GM23338 (cell line): ENCODE measurements around the gene HCRT. TPM values are rescaled to one million over a fixed set of nuclear protein-coding genes. Genes with fewer than 3 reads are reported as not detected.

ENCODE experiments used
- ATAC-seq: fragments of 200-7000 bp; cut with Tn5 transposase; 3 replicates; pipeline ENCODE4 v1.9.1; 2020
- DNase-seq: peaks from one replicate; pipeline ENCODE4 v3.0.0-alpha.2; 2015; ENCODE audit warnings: low spot score
- H2AFZ ChIP-seq: fragments of 200-600 bp; sonication (generic); 2 replicates; pipeline ENCODE4 v1.8.0; 2016; ENCODE audit warnings: antibody characterized with exemption, mild to moderate bottlenecking, moderate library complexity
- H3F3A ChIP-seq: fragments of 200-600 bp; sonication (generic); replicated peaks from 2 replicates; pipeline ENCODE4 v1.8.0; 2017; ENCODE audit warnings: antibody characterized with exemption, mixed run types, low read depth
- H3K27ac ChIP-seq: fragments of 200-600 bp; sonication (generic); 2 replicates; pipeline ENCODE4 v1.6.1; 2016; ENCODE audit warnings: low read depth
- H3K27me3 ChIP-seq: fragments of 200-600 bp; sonication (generic); 2 replicates; pipeline ENCODE4 v1.8.0; 2016; ENCODE audit warnings: mild to moderate bottlenecking, mixed run types, moderate library complexity; ENCODE audit not compliant: insufficient read depth
- H3K36me3 ChIP-seq: fragments of 200-600 bp; sonication (generic); 2 replicates; pipeline ENCODE4 v1.8.0; 2016; ENCODE audit warnings: mild to moderate bottlenecking; ENCODE audit not compliant: insufficient read depth
- H3K4me1 ChIP-seq: fragments of 200-600 bp; sonication (generic); 2 replicates; pipeline ENCODE4 v1.8.0; 2016; ENCODE audit warnings: mild to moderate bottlenecking, moderate library complexity; ENCODE audit not compliant: insufficient read depth
- H3K4me2 ChIP-seq: fragments of 200-600 bp; sonication (generic); 2 replicates; pipeline ENCODE4 v1.7.1; 2017; ENCODE audit warnings: mixed run types
- H3K4me3 ChIP-seq: fragments of 200-600 bp; sonication (generic); 2 replicates; pipeline ENCODE4 v1.6.1; 2016; ENCODE audit warnings: mixed run types
- H3K79me2 ChIP-seq: fragments of 200-600 bp; sonication (generic); replicated peaks from 2 replicates; pipeline ENCODE4 v1.8.0; 2017; ENCODE audit warnings: mild to moderate bottlenecking; ENCODE audit not compliant: insufficient read depth
- H3K9me2 ChIP-seq: fragments of 200-600 bp; sonication (generic); 2 replicates; pipeline ENCODE4 v1.8.0; 2017; ENCODE audit not compliant: insufficient read depth
- H4K20me1 ChIP-seq: fragments of 200-600 bp; sonication (generic); replicated peaks from 2 replicates; pipeline ENCODE4 v1.8.0; 2017; ENCODE audit warnings: mild to moderate bottlenecking; ENCODE audit not compliant: insufficient read depth
- H3K27ac Mint-ChIP-seq: 2 replicates; pipeline ENCODE4 v1.8.0; 2020; ENCODE audit warnings: inconsistent platforms, mild to moderate bottlenecking, moderate library complexity, mixed read lengths
- H3K27me3 Mint-ChIP-seq: 3 replicates; pipeline ENCODE4 v1.8.0; 2022; ENCODE audit warnings: low read depth, mild to moderate bottlenecking, moderate library complexity, mixed read lengths, inconsistent platforms; ENCODE audit not compliant: insufficient read depth, poor library complexity
- H3K36me3 Mint-ChIP-seq: 3 replicates; pipeline ENCODE4 v1.8.0; 2021; ENCODE audit warnings: low read depth, mild to moderate bottlenecking, inconsistent platforms, moderate library complexity, mixed read lengths
- H3K4me1 Mint-ChIP-seq: 3 replicates; pipeline ENCODE4 v1.8.0; 2020; ENCODE audit warnings: mild to moderate bottlenecking, inconsistent platforms, mixed read lengths
- H3K4me3 Mint-ChIP-seq: 3 replicates; pipeline ENCODE4 v1.8.0; 2021; ENCODE audit warnings: moderate library complexity, mild to moderate bottlenecking, inconsistent platforms, mixed read lengths
- H3K9me3 Mint-ChIP-seq: 3 replicates; pipeline ENCODE4 v1.8.0; 2020; ENCODE audit warnings: moderate library complexity, mild to moderate bottlenecking, inconsistent platforms, mixed read lengths
- ETS1 ChIP-seq: IDR thresholded peaks from 2 replicates; pipeline ENCODE4 v1.6.1; 2016; ENCODE audit warnings: antibody characterized with exemption
- JUNB ChIP-seq: IDR thresholded peaks from one replicate; pipeline ENCODE4 v1.6.1; 2016; ENCODE audit warnings: antibody characterized with exemption; ENCODE audit not compliant: unreplicated experiment
- REST ChIP-seq: IDR thresholded peaks from one replicate; pipeline ENCODE4 v1.6.1; 2018; ENCODE audit warnings: antibody characterized with exemption; ENCODE audit not compliant: unreplicated experiment
- STAT1 ChIP-seq: IDR thresholded peaks from one replicate; pipeline ENCODE4 v1.6.1; 2016; ENCODE audit warnings: antibody characterized with exemption; ENCODE audit not compliant: unreplicated experiment
- ZNF462 ChIP-seq: fragments of 250-450 bp; sonication (Bioruptor Pico); IDR thresholded peaks from 2 replicates; pipeline ENCODE4 v1.5.0; 2020; ENCODE audit warnings: mild to moderate bottlenecking, moderate library complexity
- polyA plus RNA-seq: library from polyadenylated mRNA; unstranded; fragments of >200 nt; fragmentation: Nextera tagmentation; extraction: Ambion mirVana; gene quantifications from 2 replicates; pipeline ENCODE4 v1.2.1, GENCODE V29; 2016
- total RNA-seq: library from RNA; depleted of rRNA; stranded (reverse); fragments of >200 nt; shearing (Covaris generic); gene quantifications from 2 replicates; pipeline ENCODE4 v1.2.3, GENCODE V29; 2014

HCRT gene
- total and polyA plus RNA-seq, 2 experiments from 2014 or later: not detected

GRCh38 chr17:42182927-42183734, 2.1 kb downstream of the HCRT start (continued):
- TF ChIP-seq REST: no peak
- no peak for TF ChIP-seq ZNF462 (CRISPR knock-in tag)
- TF ChIP-seq JUNB: no peak

- no peaks in the 10 kb centered on the region for H3K79me2 ChIP-seq
- no peaks in the 10 kb centered on the region for H3K9me2 ChIP-seq
- Mint-ChIP-seq H3K4me1 (peaks cover 35% of the 10 kb centered on the region), H3K27me3 (peaks cover 54% of the 10 kb centered on the region), H3K27ac (no peak overlapping the region), H3K4me3 (peak overlapping the region; percentile 65), H3K36me3 (no peaks in the 10 kb centered on the region), H3K9me3 (no peaks in the 10 kb centered on the region)
- H3F3A ChIP-seq: peaks cover 14% of the 10 kb centered on the region
- peak overlapping the region; percentile 96; the same call in 1 of the 2 replicates for H3K4me2 ChIP-seq
- peak overlapping the region; percentile 91; the same call in 1 of the 2 replicates for H2AFZ ChIP-seq
- H3K27me3 ChIP-seq: peaks cover 52% of the 10 kb centered on the region
- ATAC-seq (no peak), DNase-seq (no peak)
- no peaks in the 10 kb centered on the region for H3K36me3 ChIP-seq
- H3K4me1 ChIP-seq: peaks cover 13% of the 10 kb centered on the region; the same call in 1 of the 2 replicates
- peaks cover 4% of the 10 kb centered on the region; the same call in 1 of the 2 replicates for H4K20me1 ChIP-seq
- H3K27ac ChIP-seq: no peak overlapping the region
- peak overlapping the region; percentile 84; the same call in 1 of the 2 replicates for H3K4me3 ChIP-seq
- TF ChIP-seq STAT1 (no peak), ETS1 (no peak)
Observed at GRCh38 chr17:42181851-42182207, 3.4 kb downstream of the HCRT start.
